Cardiac muscle cell (in vitro differentiated cells and primary cell): Measurements from ENCODE around the gene MPZL3. TPM values are rescaled to one million over a fixed set of nuclear protein-coding genes. Genes with fewer than 3 reads are reported as not detected.

Experiments
- DNase-seq, 2 donors: peaks; one replicate each; pipeline versions ENCODE4 v3.0.0 to v3.0.0-alpha.2; 2010 to 2017; ENCODE audit warnings: low read depth in 1 of 2, low spot score in 1 of 2
- H3K27ac ChIP-seq: fragments of 200-600 bp; sonication (generic); 2 replicates; pipeline ENCODE4 v1.5.1; 2016
- H3K27me3 ChIP-seq: fragments of 200-600 bp; sonication (generic); 2 replicates; pipeline ENCODE4 v1.6.0; 2016; ENCODE audit warnings: control low read depth
- H3K36me3 ChIP-seq: fragments of 200-600 bp; sonication (generic); 2 replicates; pipeline ENCODE4 v1.5.1; 2016; ENCODE audit warnings: control low read depth
- H3K4me1 ChIP-seq: fragments of 200-600 bp; sonication (generic); 2 replicates; pipeline ENCODE4 v1.8.1; 2017; ENCODE audit warnings: low read depth, mild to moderate bottlenecking, mixed run types
- H3K4me3 ChIP-seq: fragments of 200-600 bp; sonication (generic); 2 replicates; pipeline ENCODE4 v1.5.1; 2016; ENCODE audit warnings: mild to moderate bottlenecking
- H3K9me3 ChIP-seq: fragments of 200-600 bp; sonication (generic); 2 replicates; pipeline ENCODE4 v1.5.1; 2017; ENCODE audit warnings: low read depth, mild to moderate bottlenecking, control low read depth
- CTCF ChIP-seq: IDR thresholded peaks from 2 replicates; pipeline ENCODE4 v1.5.1; 2012; ENCODE audit warnings: low read depth, mild to moderate bottlenecking, low read length
- polyA plus RNA-seq: library from polyadenylated mRNA; unstranded; fragments of >200 nt; fragmentation: Nextera tagmentation; extraction: Ambion mirVana; gene quantifications from 2 replicates; pipeline ENCODE4 v1.2.1, GENCODE V29; 2016
- total RNA-seq: library from RNA; depleted of rRNA; stranded (reverse); fragments of >200 nt; gene quantifications from 2 replicates; pipeline ENCODE4 v1.2.3, GENCODE V29; 2016

Gene MPZL3
- total and polyA plus RNA-seq, 2 experiments from 2014 or later = 0.07 to 0.12 TPM

- Histone ChIP-seq H3K4me3 (no peak overlapping the region), H3K36me3 (no peaks in the 10 kb centered on the region), H3K4me1 (no peaks in the 10 kb centered on the region), H3K27ac (no peak overlapping the region), H3K27me3 (peaks cover 41% of the 10 kb centered on the region), H3K9me3 (no peaks in the 10 kb centered on the region)
- DNase-seq = no peak
- no peak for TF ChIP-seq CTCF
Measured at GRCh38 chr11:118276422-118276821, 24.3 kb upstream of the MPZL3 start.

- Histone ChIP-seq H3K4me3 (no peak overlapping the region), H3K9me3 (no peaks in the 10 kb centered on the region), H3K27ac (no peak overlapping the region), H3K27me3 (peaks cover 41% of the 10 kb centered on the region), H3K36me3 (no peaks in the 10 kb centered on the region), H3K4me1 (no peaks in the 10 kb centered on the region)
- peak in 1 of 2 donors; percentile 64 for DNase-seq
- TF ChIP-seq CTCF = no peak
Measured at GRCh38 chr11:118275176-118275575, 23.0 kb upstream of the MPZL3 start.

- no peak overlapping the region for H3K4me3 ChIP-seq
- no peaks in the 10 kb centered on the region for H3K9me3 ChIP-seq
- DNase-seq = no peak
- H3K27ac ChIP-seq = no peak overlapping the region
- no peaks in the 10 kb centered on the region for H3K36me3 ChIP-seq
- H3K27me3 ChIP-seq = peaks cover 51% of the 10 kb centered on the region
- TF ChIP-seq CTCF = no peak
- no peaks in the 10 kb centered on the region for H3K4me1 ChIP-seq
Measured at GRCh38 chr11:118274186-118274585, 22.0 kb upstream of the MPZL3 start.

- Histone ChIP-seq H3K27me3 (peaks cover 67% of the 10 kb centered on the region), H3K27ac (no peak overlapping the region)
- no peak for TF ChIP-seq CTCF
Measured at GRCh38 chr11:118272001-118272400, 19.8 kb upstream of the MPZL3 start.

GRCh38 chr11:118267486-118267885 is 15.3 kb upstream of the MPZL3 start:
- Histone ChIP-seq H3K4me3 (no peak overlapping the region), H3K9me3 (no peaks in the 10 kb centered on the region), H3K27me3 (peaks cover 76% of the 10 kb centered on the region), H3K36me3 (no peaks in the 10 kb centered on the region), H3K27ac (no peak overlapping the region), H3K4me1 (no peaks in the 10 kb centered on the region)
- no peak for DNase-seq
- TF ChIP-seq CTCF = no peak

More at GRCh38 chr11:118272001-118272400, 19.8 kb upstream of the MPZL3 start:
- no peak overlapping the region for H3K4me3 ChIP-seq
- no peak for DNase-seq
- H3K36me3 ChIP-seq = no peaks in the 10 kb centered on the region
- H3K9me3 ChIP-seq = no peaks in the 10 kb centered on the region
- no peaks in the 10 kb centered on the region for H3K4me1 ChIP-seq

- Histone ChIP-seq H3K27me3 (peaks cover 92% of the 10 kb centered on the region), H3K27ac (no peak overlapping the region), H3K4me1 (no peaks in the 10 kb centered on the region), H3K36me3 (no peaks in the 10 kb centered on the region), H3K9me3 (no peaks in the 10 kb centered on the region), H3K4me3 (no peak overlapping the region)
- no peak for DNase-seq
- TF ChIP-seq CTCF = no peak
Measured at GRCh38 chr11:118265954-118266353, 13.8 kb upstream of the MPZL3 start.
